Femur (tissue), 1 donor: Measurements from ENCODE around the gene ARMH3.

ENCODE experiments used
- DNase-seq: peaks from one replicate; pipeline ENCODE4 v3.0.0-alpha.2; 2017

The ARMH3 gene

GRCh38 chr10:101974091-101974971, 81.6 kb downstream of the ARMH3 start:
- no peak for DNase-seq

GRCh38 chr10:101972761-101973160, 83.2 kb downstream of the ARMH3 start:
- DNase-seq: no peak

- no peak for DNase-seq
Measured at GRCh38 chr10:101969412-101969922, 86.5 kb downstream of the ARMH3 start.

- DNase-seq: no peak
Measured at GRCh38 chr10:101968940-101969321, 87.0 kb downstream of the ARMH3 start.

GRCh38 chr10:101968286-101968939, 87.6 kb downstream of the ARMH3 start:
- no peak for DNase-seq

GRCh38 chr10:101967713-101968112, 88.3 kb downstream of the ARMH3 start:
- DNase-seq: no peak

- no peak for DNase-seq
Measured at GRCh38 chr10:101967119-101967518, 88.9 kb downstream of the ARMH3 start.

- DNase-seq: no peak
Measured at GRCh38 chr10:101965075-101965765, 90.8 kb downstream of the ARMH3 start.

- no peak for DNase-seq
Measured at GRCh38 chr10:101961591-101962498, 94.1 kb downstream of the ARMH3 start.

GRCh38 chr10:101960879-101961395, 95.0 kb downstream of the ARMH3 start:
- DNase-seq: no peak

GRCh38 chr10:101959346-101959916, 96.5 kb downstream of the ARMH3 start:
- no peak for DNase-seq

GRCh38 chr10:101958691-101959090, 97.3 kb downstream of the ARMH3 start:
- DNase-seq: no peak

GRCh38 chr10:101956898-101957297, 99.1 kb downstream of the ARMH3 start:
- DNase-seq: no peak

GRCh38 chr10:101956117-101956516, 99.9 kb downstream of the ARMH3 start:
- DNase-seq: no peak

GRCh38 chr10:101952191-101952590, 103.8 kb downstream of the ARMH3 start:
- no peak for DNase-seq

GRCh38 chr10:101950213-101950612, 105.8 kb downstream of the ARMH3 start:
- DNase-seq: no peak

GRCh38 chr10:101941871-101942270, 114.1 kb downstream of the ARMH3 start:
- no peak for DNase-seq

GRCh38 chr10:101940916-101941315, 115.1 kb downstream of the ARMH3 start:
- DNase-seq: no peak

GRCh38 chr10:101939729-101940128, 116.2 kb downstream of the ARMH3 start:
- no peak for DNase-seq

GRCh38 chr10:101939008-101939648, 116.8 kb downstream of the ARMH3 start:
- DNase-seq: no peak
